HG03378 (cell line): ENCODE measurements around the gene FMN2.
"Not testable (repeated sequence)": the region's sequence is repeated elsewhere in the genome, so short reads cannot be mapped to it uniquely, and the experiment has no call there.

Experiments
- ATAC-seq: cut with Tn5 transposase; IDR thresholded peaks from one replicate; pipeline ENCODE4 v1.9.1; 2021; ENCODE audit warnings: mild to moderate bottlenecking, moderate library complexity; ENCODE audit not compliant: unreplicated experiment

FMN2 gene

DNA sequence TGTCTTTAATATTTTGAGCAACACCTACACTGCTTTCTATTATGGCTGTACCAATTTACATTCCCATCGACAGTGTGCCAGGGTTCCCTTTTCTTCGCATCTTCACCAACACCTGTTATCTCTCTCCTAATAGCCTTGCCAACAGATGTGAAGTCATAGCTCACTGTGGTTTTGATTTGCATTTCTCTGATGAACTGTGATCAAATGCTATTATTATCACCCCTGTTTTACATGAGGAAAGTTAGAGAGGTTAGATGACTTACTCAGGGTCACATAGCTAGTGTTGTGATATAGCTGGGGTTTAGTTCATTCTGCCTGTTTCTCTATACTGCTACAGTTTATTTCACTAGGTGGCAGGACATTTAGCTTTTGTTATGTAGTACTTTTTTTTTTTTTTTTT lies 204.1 kb downstream of the FMN2 start:
- ATAC-seq = no peak

DNA sequence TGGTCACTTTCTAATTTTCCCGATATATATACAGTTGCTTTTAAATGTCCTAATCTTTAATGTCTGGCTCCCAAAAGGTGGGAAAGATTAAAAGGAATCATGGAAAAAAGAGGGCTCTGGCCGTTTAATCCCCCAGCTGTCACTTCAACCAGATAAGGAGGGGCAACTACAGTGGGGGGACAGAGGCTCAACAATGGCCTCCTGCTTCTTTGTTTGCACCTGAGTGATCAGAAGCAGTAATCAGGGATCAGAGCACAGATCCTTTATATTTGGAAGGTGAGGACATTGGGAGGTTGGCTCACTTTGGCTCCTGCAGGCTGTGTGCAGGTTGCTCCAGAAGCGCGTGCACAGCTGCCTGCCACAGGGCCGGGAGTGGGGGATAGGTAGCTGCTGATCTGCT lies 212.8 kb downstream of the FMN2 start:
- ATAC-seq = no peak

DNA sequence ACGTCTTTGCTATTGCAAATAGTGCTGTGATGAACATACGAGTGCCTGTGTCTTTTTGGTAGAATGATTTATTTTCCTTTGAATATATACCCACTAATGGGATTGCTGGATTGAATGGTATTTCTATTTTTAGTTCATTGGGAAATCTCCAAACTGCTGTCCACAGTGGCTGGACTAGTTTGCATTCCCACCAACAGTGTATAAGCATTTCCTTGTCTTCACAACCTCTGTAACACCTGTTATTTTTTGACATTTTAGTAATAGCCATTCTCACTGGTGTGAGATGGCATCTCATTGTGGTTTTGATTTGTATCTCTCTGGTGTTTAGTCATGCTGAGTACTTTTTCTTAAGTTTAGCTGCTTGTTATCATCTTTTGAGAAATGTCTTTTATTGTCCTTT lies 215.0 kb downstream of the FMN2 start:
- no peak for ATAC-seq

DNA sequence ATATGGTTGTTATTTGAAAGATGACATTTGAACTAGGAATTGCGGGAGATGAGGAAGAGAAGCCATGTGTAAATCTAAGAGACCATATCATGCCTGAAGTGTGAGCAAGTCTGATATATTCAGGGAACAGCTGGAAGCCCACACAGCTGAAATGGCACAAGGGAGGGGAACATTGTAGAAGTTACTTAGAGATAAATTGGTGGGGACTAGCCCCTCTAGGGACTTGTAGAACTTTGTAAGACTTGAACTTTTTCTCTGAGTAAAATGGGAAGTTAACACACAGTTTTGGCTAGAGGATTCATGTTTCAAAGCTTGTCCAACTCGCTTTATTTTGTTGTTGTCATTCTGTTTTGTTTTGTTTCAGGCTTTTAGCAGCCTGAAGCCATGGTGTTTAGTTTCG lies 216.4 kb downstream of the FMN2 start:
- no peak for ATAC-seq

DNA sequence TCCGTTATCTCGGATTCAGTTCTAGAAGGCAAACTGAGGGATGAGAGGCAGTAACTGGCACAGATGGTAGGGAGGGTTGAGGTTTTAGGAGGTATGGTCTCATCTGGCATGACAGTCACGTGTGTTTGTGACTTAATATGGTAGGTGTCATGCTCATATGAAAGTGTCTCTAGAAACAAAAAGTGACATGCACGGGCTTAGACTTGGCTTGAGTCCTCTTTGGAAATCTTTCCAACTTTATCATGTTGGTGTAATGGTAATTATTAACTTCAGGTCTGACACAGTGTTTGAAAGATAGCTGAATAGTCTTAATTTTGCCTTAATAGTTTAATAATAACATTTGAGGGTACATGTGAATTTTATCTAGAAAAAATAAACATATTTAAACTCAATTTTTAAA lies 218.1 kb downstream of the FMN2 start:
- ATAC-seq = no peak

DNA sequence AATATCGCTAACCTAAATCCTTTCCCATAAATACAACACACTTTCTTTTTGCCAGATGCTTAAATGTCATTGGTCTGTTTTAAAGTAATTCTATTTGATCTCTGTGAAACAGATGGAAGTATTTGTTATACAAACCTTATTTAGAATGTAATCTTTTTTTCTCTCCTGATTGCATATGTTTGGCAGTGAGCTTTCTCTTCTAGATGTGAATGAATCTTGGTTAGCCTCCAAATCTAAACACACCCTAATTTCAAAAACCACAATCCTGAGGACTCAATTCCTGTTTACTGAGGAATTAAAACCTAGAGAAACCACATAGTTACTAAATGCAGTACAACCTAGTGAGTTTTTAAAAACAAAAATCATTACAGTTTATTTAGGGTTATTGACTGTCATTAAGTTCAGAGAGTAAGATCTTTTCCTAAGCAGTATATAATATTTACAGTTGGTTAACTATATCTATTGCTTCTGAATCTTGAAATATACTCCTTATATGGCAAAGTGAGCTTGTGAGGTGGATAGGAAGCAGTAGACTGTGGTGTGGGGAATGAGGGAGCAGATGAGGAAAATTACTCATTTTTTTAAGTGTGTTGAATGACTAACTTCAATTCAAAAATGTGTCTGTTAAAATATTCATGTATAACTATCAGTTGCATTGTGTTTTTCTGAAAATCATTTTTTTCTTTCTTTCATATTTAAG lies 218.7 kb downstream of the FMN2 start:
- ATAC-seq = no peak

DNA sequence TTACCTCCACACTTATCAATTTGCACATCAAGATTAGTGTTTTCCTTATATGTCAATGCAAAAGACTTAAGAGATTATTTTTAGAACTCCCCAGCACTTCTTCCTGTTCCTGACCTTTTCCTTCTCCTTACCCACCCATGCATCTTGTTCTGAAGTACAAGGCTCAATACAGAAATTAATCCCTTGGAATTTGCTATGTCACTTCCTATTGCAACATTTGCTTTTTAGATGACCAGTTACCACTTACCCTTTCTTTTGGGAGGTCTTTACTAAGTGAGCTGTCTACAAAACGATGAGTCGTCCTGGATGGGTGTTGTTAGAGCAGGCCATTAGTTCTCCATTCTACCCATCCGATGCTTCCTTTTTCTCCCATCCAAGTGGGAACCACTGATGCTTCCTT lies 221.2 kb downstream of the FMN2 start:
- ATAC-seq = no peak

DNA sequence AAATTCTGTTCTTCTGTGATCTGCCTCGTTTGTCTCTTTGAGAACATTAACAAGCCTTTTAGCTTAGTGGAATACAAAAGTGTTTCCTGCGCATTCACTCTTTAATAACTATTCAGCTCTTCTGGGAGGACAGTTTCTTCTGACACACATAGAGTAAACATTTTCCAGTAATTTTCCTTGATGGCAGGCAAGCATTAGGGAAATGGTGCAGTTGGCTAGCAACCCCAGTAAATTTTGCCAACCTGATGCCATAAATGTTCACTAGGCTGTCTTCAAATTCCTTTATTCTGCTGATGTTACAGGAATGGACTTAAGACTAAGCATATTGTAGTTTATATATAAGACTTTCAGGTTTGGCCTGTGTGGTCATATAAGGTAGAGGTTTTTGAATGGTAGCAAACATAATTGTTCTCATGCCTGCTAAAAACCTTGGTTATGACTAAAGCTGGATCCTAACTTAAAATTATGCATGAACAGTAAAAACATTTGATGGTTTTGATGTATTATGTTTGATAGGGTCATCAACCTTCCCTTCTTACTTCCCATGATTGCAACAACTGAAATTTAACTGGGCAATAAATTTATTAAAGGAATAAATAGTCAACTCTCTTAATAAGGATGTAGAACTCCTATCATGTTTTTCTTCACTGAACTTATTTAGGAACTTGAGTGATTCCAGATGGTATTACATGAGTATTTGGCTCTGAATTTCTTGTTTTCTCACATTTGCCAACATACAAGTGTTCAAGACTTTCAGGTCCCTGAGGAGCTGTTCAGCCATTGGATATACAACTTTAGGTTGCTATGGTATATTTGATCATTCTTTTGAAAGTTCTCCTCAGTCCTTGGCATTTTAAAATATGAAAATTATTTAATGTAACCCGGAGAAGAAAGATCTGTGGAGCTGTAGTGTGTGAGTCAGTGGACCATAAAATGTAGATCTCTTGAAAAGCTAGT lies 223.4 kb downstream of the FMN2 start:
- ATAC-seq = no peak

DNA sequence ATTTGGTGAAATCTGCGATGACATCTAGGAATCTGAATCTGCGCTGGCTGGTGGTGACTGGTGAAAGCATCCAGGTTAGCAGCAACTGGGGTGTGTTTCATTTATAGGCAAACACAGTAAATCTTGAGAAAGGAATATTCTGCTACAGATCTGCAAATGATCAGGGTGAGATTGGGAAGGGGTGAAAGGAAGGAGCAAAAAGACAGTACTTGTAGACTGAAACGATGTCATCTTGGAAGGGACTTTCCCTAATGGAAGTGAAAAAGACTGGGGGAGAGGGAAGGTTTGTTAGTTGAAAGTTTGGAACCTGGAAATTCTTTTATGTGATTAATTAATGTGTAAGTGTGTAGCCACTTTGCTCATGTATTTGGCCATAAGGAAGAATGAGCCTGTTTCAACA lies 228.3 kb downstream of the FMN2 start:
- no peak for ATAC-seq

DNA sequence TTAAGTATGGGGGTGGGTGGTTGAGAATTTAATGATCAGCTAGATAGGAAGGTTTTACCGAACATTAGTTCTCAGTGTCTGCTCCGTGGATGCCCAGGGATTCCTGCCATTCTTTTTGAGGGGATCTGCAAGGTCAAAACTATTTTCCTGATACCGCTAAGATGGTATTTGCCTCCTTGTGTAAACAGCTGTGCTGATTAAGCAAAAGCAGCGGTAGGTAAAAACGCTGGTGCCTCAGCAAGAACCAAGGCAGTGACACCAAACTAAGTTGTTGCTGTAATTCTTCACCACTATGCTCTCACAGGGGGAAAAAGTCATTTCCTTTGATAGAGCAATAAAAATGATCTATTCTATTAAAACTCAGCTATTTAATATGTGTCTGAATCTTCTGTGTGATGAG lies 229.0 kb downstream of the FMN2 start:
- ATAC-seq = no peak

DNA sequence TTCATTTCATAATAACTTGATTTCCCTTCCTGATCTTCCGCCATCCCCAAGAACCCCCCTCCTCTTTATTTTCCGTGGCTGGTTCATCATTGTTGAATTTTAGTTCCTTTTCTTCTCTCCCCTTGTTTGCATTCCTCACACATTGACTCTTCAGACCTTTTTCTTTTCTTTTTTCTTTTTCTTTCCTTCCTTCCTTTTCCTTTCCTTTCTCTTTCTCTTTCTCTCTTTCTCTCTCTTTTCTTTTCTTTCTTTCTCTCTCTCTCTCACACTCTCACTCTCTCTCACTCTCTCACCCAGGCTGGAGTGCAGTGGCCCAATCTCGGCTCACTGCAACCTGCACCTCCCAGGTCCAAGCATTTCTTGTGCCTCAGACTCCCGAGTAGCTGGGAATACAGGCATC lies 231.3 kb downstream of the FMN2 start:
- ATAC-seq = no peak

DNA sequence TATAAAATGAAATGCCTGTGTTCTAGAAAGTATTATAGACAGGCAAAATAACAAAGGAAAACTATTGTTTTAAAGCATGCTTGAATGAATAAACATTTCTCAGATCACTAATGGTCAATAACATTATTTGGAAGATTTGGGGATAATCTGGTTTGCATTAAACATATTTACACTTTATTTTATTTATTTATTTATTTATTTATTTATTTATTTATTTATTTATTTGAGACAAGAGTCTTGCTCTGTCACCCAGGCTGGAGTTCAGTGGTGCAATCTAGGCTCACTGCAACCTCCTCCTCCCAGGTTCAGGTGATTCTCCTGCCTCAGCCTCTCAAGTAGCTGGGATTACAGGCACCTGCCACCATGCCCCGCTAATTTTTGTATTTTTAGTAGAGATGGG lies 236.7 kb downstream of the FMN2 start:
- ATAC-seq = not testable (repeated sequence)

DNA sequence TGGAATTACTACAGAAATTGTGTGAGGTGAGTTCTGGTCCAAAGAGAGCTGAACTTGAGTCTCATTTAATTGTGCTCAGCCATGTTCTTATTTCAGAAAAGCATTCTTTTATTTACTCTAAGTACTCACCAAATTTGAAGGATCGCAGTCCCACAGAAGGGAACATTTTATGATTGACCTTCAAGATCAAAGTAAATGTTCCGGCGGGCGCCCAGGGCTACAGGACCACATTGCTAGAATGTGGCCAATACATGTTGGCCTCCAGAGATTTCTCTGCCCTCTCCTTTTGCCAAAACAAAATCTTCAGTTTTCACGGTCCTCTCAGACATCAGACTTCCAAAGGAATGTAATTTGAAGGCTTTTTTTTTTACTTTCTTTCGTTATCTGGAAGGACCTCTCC lies 237.8 kb downstream of the FMN2 start:
- ATAC-seq = no peak

DNA sequence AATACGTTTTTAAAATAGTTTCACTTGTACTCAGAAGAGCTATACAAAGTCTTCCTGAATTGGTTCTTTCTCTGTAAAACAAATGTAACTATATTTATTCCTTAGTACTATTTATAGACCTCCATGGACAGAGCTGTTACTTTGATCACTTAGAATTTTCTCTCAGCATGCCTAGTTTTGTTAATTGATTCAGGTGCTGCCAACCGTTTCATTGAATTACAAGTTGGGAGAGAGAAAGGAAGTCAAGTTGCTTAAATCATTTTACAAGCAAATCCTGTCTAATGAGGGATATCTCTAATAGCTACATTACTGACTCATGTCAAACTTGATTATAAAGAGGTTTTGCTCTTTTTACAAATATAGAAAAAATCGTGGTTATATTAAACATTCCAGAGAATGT lies 241.0 kb downstream of the FMN2 start:
- no peak for ATAC-seq

DNA sequence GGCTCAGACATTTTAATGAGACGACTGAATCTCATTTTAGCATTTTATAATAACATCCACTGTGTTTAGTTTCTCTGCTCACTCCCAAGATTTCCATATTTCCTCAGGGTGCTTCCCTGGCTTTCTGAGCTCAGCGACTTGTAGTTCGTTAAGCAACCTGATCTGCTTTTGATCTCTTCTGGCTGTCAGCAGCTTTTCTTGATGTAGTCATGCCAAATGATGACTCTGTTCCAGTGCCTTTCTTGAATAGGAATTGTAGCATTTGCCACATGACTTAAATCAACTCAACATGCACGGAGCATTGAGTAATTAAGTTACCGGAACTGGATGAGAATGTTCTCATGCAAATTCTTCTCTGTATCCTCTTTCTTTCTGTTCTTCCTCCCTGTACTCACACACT lies 246.1 kb downstream of the FMN2 start:
- no peak for ATAC-seq

DNA sequence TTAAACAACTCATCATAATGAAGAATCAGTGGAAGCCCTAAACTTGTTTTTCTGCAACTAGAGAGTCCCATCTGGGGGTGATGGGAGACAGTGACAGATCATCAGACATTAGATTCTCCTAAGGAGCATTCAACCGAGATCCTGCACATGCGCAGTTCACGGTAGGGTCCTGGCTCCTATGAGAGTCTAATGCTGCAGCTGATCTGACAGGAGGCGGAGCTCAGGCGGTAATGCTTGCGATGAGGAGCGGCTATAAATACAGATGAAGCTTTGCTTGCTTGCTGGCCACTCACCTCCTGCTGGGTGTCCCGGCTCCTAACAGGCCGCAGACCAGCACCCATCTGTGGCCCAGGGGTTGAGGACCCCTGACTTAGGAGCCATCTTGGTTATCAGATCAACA lies 247.2 kb downstream of the FMN2 start:
- ATAC-seq = no peak

DNA sequence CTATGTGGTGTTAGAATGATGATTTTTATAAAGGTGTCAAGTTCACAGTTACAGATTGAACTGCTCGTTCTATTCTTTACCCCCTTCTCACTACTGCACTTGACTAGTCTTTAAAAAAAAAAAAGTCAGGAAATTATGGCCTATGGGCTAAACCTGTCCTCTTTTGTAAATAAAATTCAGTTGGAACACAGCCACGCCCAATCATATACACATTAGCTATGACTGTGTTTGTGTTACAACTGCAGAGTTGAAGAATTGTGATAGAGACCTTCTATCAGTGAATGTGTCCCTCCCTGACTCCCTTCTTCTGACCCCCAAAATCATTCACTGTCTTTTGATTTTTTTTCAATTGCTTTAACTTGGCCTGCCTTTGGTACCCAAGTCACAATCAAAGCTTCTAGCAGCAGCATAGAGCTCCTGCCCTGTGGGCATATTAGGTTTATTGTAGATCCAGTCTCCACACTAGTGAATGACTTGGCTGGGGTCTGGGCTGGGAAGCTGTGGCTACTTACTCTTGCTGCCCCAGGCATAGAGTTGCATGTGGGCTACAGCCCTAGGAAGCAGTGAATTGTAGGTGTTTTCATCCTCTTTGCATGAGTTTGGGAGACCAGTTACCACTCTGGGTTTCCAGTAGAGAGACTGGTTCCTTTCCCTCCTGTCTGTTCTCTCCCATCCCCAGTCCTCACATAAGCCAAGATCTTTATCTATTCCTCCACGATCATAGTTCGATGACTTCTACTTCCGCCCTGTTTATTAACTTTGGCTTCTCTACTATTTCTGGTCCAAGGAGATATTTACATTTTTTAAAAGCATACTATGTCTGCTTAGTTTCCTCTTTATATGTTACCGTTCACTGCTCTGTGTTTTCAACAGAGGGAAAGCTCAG lies 249.9 kb downstream of the FMN2 start:
- no peak for ATAC-seq

DNA sequence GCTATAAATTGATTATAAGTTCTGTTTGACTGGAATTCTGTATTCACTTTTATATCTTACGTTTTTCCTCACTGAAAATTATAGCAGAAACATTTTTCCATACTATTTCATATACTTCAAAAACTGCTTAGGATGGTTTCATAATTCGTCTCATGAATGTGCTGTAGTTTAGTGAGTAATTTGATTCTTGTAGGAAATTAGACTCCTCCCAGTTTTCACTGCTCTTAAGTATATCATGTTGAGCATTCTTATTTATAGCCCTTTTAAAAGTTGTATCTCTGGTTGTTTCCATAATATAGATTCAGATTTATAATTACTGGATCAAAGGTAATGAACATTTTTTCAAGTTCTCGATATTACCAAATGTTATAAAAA lies 250.6 kb downstream of the FMN2 start:
- no peak for ATAC-seq

DNA sequence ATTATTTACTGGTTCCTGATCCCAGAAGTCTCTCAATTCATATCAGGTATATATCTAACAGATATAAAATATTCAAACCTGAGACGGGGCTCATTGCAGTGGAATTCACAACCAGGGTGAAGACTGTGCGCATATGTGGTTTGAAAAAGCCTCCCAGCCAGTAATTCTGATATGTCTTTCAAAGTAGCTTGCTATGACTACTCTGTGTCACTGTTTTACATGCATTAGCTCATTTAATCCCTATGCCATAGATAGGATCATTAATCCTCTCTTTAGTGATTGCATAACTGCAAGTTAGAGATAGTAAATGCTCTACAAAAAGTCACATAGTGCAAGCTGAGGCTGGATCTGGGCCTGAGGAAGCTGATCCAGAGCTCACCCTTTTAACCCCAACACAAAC lies 251.4 kb downstream of the FMN2 start:
- ATAC-seq = no peak

DNA sequence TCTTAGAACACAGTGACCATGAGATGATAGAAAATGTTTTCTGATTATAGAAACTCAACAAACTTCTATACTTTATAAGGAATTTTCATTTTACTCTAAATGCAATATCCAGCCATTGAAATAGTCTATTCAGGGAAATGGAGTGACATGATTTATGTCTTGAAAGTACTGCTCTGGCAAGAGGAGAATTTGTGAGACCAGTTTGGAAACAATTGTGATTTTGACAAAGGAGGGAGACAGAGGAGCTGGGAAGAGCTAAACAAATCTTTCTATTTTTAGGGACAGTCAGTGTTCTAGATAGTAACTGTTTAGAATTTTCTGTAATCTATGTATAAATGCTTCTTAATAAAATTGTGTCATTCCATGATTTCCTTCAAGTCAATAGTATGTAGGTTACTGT lies 252.3 kb downstream of the FMN2 start:
- ATAC-seq = no peak

DNA sequence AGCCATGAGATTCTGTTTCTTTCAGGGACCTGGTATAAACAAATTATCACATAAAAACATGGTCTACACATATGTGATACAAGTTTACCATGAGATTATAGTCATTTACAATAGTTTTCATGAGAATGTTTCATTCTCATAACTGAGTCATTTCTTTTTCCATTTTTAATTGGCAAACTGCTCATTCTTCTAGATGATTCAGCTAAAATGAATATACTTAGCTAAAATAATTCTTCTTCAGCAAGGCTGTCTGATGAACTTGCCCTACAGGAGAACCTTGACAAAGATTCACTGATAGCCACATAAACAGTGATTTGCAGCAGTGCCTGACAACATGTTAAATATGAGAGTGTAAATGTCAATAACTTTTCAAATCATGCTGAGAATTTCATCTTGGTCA lies 253.2 kb downstream of the FMN2 start:
- no peak for ATAC-seq
